PFSK-1 (cell line): ENCODE results near the gene PARD3B.

ENCODE experiments used
- FOXP2 ChIP-seq: optimal IDR thresholded peaks from 2 replicates; pipeline ENCODE3; 2011; ENCODE audit warnings: borderline replicate concordance, control low read depth, inconsistent platforms; ENCODE audit not compliant: insufficient read depth; ENCODE audit errors: extremely low read length, extremely low read depth
- POLR2AphosphoS5 ChIP-seq: IDR thresholded peaks from 2 replicates; pipeline ENCODE4 v1.6.1; 2012; ENCODE audit warnings: low read depth, mild to moderate bottlenecking, control low read depth, low read length, moderate library complexity
- SIN3A ChIP-seq: IDR thresholded peaks from 2 replicates; pipeline ENCODE4 v1.6.1; 2012; ENCODE audit warnings: mild to moderate bottlenecking, low read length, moderate library complexity, borderline replicate concordance; ENCODE audit not compliant: insufficient read depth
- TAF1 ChIP-seq: IDR thresholded peaks from 2 replicates; pipeline ENCODE4 v1.6.1; 2012; ENCODE audit warnings: low read length, control low read depth, borderline replicate concordance; ENCODE audit not compliant: insufficient read depth
- TF ChIP-seq, protein P1 (sequence below), 2 experiments: IDR thresholded peaks; 2 replicates each; pipeline versions ENCODE4 v1.6.1 to v1.8.0; 2011 to 2012; ENCODE audit warnings: low read depth in 2 of 2, low read length in 2 of 2, control low read depth in 1 of 2, inconsistent platforms in 1 of 2, mild to moderate bottlenecking in 1 of 2, moderate library complexity in 1 of 2; ENCODE audit not compliant: insufficient read depth in 1 of 2

DNA sequence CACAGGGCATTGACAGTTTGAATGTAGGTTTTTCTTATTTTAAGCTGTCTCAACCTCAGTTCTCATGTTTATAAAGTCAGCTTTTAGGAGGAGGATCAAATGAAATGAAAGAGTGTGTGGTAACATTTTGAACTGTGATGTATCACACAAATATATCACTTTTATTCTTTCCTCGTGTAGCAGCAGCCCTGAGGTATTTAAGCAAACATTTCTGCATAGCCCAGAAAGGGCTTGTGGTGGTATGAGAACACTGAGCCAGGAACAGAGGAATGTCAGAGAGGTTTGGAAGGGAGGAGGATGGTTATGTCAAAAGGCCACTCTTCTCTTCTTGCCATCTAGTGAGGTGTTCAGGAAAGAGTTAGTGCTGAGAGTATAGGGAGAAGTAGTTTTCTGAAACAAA lies 150.2 kb downstream of the PARD3B start:
- TF ChIP-seq TAF1: no peak
- TF ChIP-seq, protein P1, sequence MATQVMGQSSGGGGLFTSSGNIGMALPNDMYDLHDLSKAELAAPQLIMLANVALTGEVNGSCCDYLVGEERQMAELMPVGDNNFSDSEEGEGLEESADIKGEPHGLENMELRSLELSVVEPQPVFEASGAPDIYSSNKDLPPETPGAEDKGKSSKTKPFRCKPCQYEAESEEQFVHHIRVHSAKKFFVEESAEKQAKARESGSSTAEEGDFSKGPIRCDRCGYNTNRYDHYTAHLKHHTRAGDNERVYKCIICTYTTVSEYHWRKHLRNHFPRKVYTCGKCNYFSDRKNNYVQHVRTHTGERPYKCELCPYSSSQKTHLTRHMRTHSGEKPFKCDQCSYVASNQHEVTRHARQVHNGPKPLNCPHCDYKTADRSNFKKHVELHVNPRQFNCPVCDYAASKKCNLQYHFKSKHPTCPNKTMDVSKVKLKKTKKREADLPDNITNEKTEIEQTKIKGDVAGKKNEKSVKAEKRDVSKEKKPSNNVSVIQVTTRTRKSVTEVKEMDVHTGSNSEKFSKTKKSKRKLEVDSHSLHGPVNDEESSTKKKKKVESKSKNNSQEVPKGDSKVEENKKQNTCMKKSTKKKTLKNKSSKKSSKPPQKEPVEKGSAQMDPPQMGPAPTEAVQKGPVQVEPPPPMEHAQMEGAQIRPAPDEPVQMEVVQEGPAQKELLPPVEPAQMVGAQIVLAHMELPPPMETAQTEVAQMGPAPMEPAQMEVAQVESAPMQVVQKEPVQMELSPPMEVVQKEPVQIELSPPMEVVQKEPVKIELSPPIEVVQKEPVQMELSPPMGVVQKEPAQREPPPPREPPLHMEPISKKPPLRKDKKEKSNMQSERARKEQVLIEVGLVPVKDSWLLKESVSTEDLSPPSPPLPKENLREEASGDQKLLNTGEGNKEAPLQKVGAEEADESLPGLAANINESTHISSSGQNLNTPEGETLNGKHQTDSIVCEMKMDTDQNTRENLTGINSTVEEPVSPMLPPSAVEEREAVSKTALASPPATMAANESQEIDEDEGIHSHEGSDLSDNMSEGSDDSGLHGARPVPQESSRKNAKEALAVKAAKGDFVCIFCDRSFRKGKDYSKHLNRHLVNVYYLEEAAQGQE (IDR thresholded peaks at IDR 0.05; ENCODE audit: insufficient read depth in 1 of 2, low read depth in 2 of 2, low read length in 2 of 2): no peak
- TF ChIP-seq SIN3A: no peak
- TF ChIP-seq POLR2AphosphoS5: no peak
- no peak for TF ChIP-seq FOXP2
